NCI-H1092 treated with DMSO at 0.1 percent for 48 hours (cell line): ENCODE results near the gene MAT2B.
"Not testable (repeated sequence)": the region's sequence is repeated elsewhere in the genome, so short reads cannot be mapped to it uniquely, and the experiment has no call there.

Source experiments
- DNase-seq: peaks from one replicate; lab custom pipeline; 2025; lab: John Stamatoyannopoulos, UW

Gene MAT2B

GRCh38 chr5:163503106-163504078 is 2.0 kb upstream of the MAT2B start:
- DNase-seq = no peak

- DNase-seq = no peak
Measured at GRCh38 chr5:163504079-163504931, 1.1 kb upstream of the MAT2B start.

- no peak for DNase-seq
Measured at GRCh38 chr5:163505049-163505367, 411 bp upstream of the MAT2B start.

GRCh38 chr5:163506095-163506457 is 657 bp downstream of the MAT2B start:
- no peak for DNase-seq

- no peak for DNase-seq
Measured at GRCh38 chr5:163506726-163507125, 1.3 kb downstream of the MAT2B start.

GRCh38 chr5:163508753-163509152 is 3.3 kb downstream of the MAT2B start:
- no peak for DNase-seq

GRCh38 chr5:163509291-163509951 is 4.0 kb downstream of the MAT2B start:
- no peak for DNase-seq

GRCh38 chr5:163512526-163512925 is 7.1 kb downstream of the MAT2B start:
- DNase-seq = no peak

GRCh38 chr5:163525096-163525495 is 19.7 kb downstream of the MAT2B start:
- no peak for DNase-seq

- no peak for DNase-seq
Measured at GRCh38 chr5:163529698-163530097, 24.3 kb downstream of the MAT2B start.

- no peak for DNase-seq
Measured at GRCh38 chr5:163531272-163531671, 25.9 kb downstream of the MAT2B start.

GRCh38 chr5:163532171-163533084 is 27.0 kb downstream of the MAT2B start:
- DNase-seq = no peak

GRCh38 chr5:163533223-163533622 is 27.8 kb downstream of the MAT2B start:
- DNase-seq = no peak

GRCh38 chr5:163534492-163535094 is 29.2 kb downstream of the MAT2B start:
- DNase-seq = no peak

- DNase-seq = no peak
Measured at GRCh38 chr5:163535290-163535689, 29.9 kb downstream of the MAT2B start.

- not testable (repeated sequence) for DNase-seq
Measured at GRCh38 chr5:163536442-163536841, 31.0 kb downstream of the MAT2B start.

- no peak for DNase-seq
Measured at GRCh38 chr5:163540696-163541095, 35.3 kb downstream of the MAT2B start.

- no peak for DNase-seq
Measured at GRCh38 chr5:163542771-163543170, 37.4 kb downstream of the MAT2B start.

- DNase-seq = no peak
Measured at GRCh38 chr5:163544041-163544440, 38.6 kb downstream of the MAT2B start.

- no peak for DNase-seq
Measured at GRCh38 chr5:163544836-163545235, 39.4 kb downstream of the MAT2B start.

- no peak for DNase-seq
Measured at GRCh38 chr5:163548649-163549048, 43.2 kb downstream of the MAT2B start.
